BLaER1 treated with 17β-estradiol and CSF1 and Interleukin-3, amounts not matched to agents 10 nM and 100 nM (cell line): ENCODE results near the gene POU6F2.

Experiments used
- H3K27ac ChIP-seq, 11 experiments: shearing (Covaris generic); formaldehyde crosslinking; 2 replicates each; pipeline ENCODE4 v1.8.1; 2022
- H3K27me3 ChIP-seq, 11 experiments: shearing (Covaris generic); formaldehyde crosslinking; 2 replicates each; pipeline ENCODE4 v1.8.1; 2022
- H3K36me3 ChIP-seq, 11 experiments: shearing (Covaris generic); formaldehyde crosslinking; 2 replicates each; pipeline ENCODE4 v1.8.1; 2022
- H3K4me1 ChIP-seq, 10 experiments: shearing (Covaris generic); formaldehyde crosslinking; 2 replicates each; pipeline ENCODE4 v1.8.1; 2022
- H3K4me2 ChIP-seq, 11 experiments: shearing (Covaris generic); formaldehyde crosslinking; 2 replicates each; pipeline ENCODE4 v1.8.1; 2022
- H3K4me3 ChIP-seq, 10 experiments: shearing (Covaris generic); formaldehyde crosslinking; 2 replicates each; pipeline ENCODE4 v1.8.1; 2022
- H3K9ac ChIP-seq, 11 experiments: shearing (Covaris generic); formaldehyde crosslinking; 2 replicates each; pipeline ENCODE4 v1.8.1; 2022
- H3K9me3 ChIP-seq, 11 experiments: shearing (Covaris generic); formaldehyde crosslinking; replicated peaks in 1 of 11; 2 replicates each; pipeline ENCODE4 v1.8.1; 2022
- H4K20me1 ChIP-seq, 11 experiments: shearing (Covaris generic); formaldehyde crosslinking; 2 replicates each; pipeline ENCODE4 v1.8.1; 2022
- Cebpa-rat ChIP-seq, 11 experiments: shearing (Covaris generic); IDR thresholded peaks; 2 replicates each; pipeline ENCODE4 v1.8.1; 2022

The POU6F2 gene

GRCh38 chr7:39016609-39017008, 38.9 kb downstream of the POU6F2 start:
- Histone ChIP-seq H3K36me3 (no peaks in the 10 kb centered on the region), H4K20me1 (no peaks in the 10 kb centered on the region), H3K9me3 (no peaks in the 10 kb centered on the region), H3K4me1 (no peaks in the 10 kb centered on the region), H3K27ac (no peak overlapping the region), H3K4me3 (no peak overlapping the region), H3K27me3 (no peaks in the 10 kb centered on the region), H3K9ac (no peak overlapping the region), H3K4me2 (no peak overlapping the region)
- TF ChIP-seq Cebpa-rat (IDR thresholded peaks at IDR 0.05): no peak

- Histone ChIP-seq H3K4me2 (no peak overlapping the region), H4K20me1 (no peaks in the 10 kb centered on the region), H3K9ac (no peak overlapping the region), H3K36me3 (no peaks in the 10 kb centered on the region), H3K27me3 (no peaks in the 10 kb centered on the region), H3K4me1 (no peaks in the 10 kb centered on the region), H3K27ac (no peak overlapping the region), H3K4me3 (no peak overlapping the region), H3K9me3 (peaks cover 0 to 4% (median 2%) of the 10 kb centered on the region in 11 experiments; a peak in 14 of 22 replicates)
- no peak for TF ChIP-seq Cebpa-rat (IDR thresholded peaks at IDR 0.05)
Measured at GRCh38 chr7:39017369-39017915, 39.7 kb downstream of the POU6F2 start.

- Histone ChIP-seq H3K27ac (no peak overlapping the region), H3K36me3 (no peaks in the 10 kb centered on the region), H3K4me3 (no peak overlapping the region), H3K4me1 (no peaks in the 10 kb centered on the region), H3K4me2 (no peak overlapping the region), H4K20me1 (no peaks in the 10 kb centered on the region), H3K9ac (no peak overlapping the region), H3K9me3 (peaks cover 12 to 17% (median 15%) of the 10 kb centered on the region in 11 experiments; a peak in 21 of 22 replicates), H3K27me3 (no peaks in the 10 kb centered on the region)
- no peak for TF ChIP-seq Cebpa-rat (IDR thresholded peaks at IDR 0.05)
Measured at GRCh38 chr7:39022796-39023195, 45.1 kb downstream of the POU6F2 start.

- Histone ChIP-seq H3K9me3 (peaks cover 10 to 13% (median 13%) of the 10 kb centered on the region in 11 experiments; a peak in 21 of 22 replicates), H4K20me1 (no peaks in the 10 kb centered on the region), H3K4me3 (no peak overlapping the region), H3K4me2 (no peak overlapping the region), H3K36me3 (no peaks in the 10 kb centered on the region), H3K27ac (no peak overlapping the region), H3K27me3 (no peaks in the 10 kb centered on the region), H3K4me1 (no peaks in the 10 kb centered on the region), H3K9ac (no peak overlapping the region)
- no peak for TF ChIP-seq Cebpa-rat (IDR thresholded peaks at IDR 0.05)
Measured at GRCh38 chr7:39027491-39027890, 49.8 kb downstream of the POU6F2 start.

DNA sequence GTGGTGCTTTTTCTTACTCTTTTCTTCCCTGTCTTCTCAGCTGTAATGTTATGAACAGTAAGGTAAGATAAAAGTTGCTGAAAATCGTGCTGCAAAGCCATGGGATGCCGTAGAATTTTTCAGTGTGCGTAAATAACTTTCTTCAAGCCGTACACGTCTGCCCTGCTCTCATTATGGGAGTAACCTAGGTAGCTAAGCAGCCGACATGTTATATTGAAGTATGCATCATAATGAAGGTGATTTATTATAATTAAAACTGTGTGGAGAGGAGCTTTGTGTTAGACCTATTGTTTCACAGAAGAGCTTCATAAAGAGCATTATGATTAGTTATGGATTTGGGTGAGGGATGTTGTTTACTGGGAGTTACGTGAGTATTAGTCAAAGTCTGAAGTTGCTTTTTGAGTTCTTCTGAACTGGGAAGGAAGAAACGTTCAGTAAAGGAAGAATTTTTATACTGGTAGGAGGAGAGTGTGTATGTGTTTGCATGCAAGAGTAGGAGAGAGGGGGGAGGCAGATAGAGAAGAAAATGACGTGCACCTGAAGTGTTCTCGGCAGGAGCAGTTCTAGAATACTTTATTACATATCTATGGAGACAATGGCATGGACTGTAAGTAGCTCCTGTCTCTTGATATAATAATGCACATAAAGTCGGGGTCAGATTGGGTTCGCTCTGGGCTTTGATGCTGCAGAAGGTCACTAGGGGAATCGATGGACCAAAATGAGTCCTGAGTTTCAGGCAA, 56.3 kb downstream of the POU6F2 start:
- no peak overlapping the region for H3K4me2 ChIP-seq
- no peak overlapping the region for H3K9ac ChIP-seq
- H4K20me1 ChIP-seq: no peaks in the 10 kb centered on the region
- no peaks in the 10 kb centered on the region for H3K4me1 ChIP-seq
- H3K9me3 ChIP-seq: no peaks in the 10 kb centered on the region
- H3K4me3 ChIP-seq: no peak overlapping the region
- no peaks in the 10 kb centered on the region for H3K27me3 ChIP-seq
- no peak for TF ChIP-seq Cebpa-rat (IDR thresholded peaks at IDR 0.05)
- H3K36me3 ChIP-seq: no peaks in the 10 kb centered on the region
- H3K27ac ChIP-seq: no peak overlapping the region

DNA sequence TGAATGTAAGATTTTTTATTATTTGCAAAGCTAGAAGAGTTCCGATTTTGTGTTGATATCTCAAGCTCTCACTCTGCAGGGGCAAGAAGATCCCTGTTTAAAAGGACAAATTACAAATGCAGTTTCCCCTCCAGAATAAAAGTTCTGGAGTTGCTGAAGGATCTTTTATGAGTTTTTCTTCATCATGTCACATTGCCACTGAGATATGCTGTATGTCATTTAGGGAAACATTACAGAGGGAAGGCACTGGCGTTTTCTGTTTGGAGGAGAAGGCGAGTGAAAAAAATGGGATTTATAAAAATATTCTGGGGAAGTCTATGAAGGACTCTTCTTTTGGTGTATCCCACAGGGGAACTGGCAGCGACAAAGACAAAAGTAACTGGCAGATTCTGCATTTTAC, 57.4 kb downstream of the POU6F2 start:
- Histone ChIP-seq H3K9ac (no peak overlapping the region), H3K9me3 (no peaks in the 10 kb centered on the region), H3K4me2 (no peak overlapping the region), H4K20me1 (no peaks in the 10 kb centered on the region), H3K4me3 (no peak overlapping the region), H3K4me1 (no peaks in the 10 kb centered on the region), H3K27ac (no peak overlapping the region), H3K36me3 (no peaks in the 10 kb centered on the region), H3K27me3 (no peaks in the 10 kb centered on the region)
- no peak for TF ChIP-seq Cebpa-rat (IDR thresholded peaks at IDR 0.05)

DNA sequence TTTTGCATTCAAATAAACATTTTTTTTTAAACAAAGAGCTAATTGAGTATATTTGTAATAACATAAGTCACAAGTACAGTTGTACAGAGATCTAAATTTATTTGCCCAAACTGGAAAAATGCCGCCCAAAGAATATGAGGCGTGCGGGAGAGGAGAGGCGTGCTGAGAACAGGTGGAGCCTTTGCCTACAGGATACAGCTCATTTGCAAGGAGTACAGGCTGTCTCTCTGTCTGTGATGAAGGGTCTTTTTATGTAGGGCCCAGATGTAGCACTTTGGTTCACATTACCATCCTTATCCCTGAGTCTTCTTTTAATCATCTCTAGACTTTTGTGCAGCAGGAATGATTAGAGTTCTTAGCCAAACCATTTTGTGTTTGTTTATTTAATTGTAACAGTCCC, 58.2 kb downstream of the POU6F2 start:
- H3K36me3 ChIP-seq: no peaks in the 10 kb centered on the region
- H3K9ac ChIP-seq: no peak overlapping the region
- TF ChIP-seq Cebpa-rat (IDR thresholded peaks at IDR 0.05): no peak
- H3K4me1 ChIP-seq: no peaks in the 10 kb centered on the region
- H3K27me3 ChIP-seq: no peaks in the 10 kb centered on the region
- H3K27ac ChIP-seq: no peak overlapping the region
- no peak overlapping the region for H3K4me2 ChIP-seq
- no peaks in the 10 kb centered on the region for H3K9me3 ChIP-seq
- H4K20me1 ChIP-seq: no peaks in the 10 kb centered on the region
- H3K4me3 ChIP-seq: no peak overlapping the region

GRCh38 chr7:39042670-39043069, 65.0 kb downstream of the POU6F2 start:
- H3K27ac ChIP-seq: no peak overlapping the region
- no peaks in the 10 kb centered on the region for H3K27me3 ChIP-seq
- TF ChIP-seq Cebpa-rat (IDR thresholded peaks at IDR 0.05): no peak
- no peaks in the 10 kb centered on the region for H4K20me1 ChIP-seq
- peaks cover 7 to 28% (median 21%) of the 10 kb centered on the region in 10 experiments for H3K4me1 ChIP-seq
- no peaks in the 10 kb centered on the region for H3K36me3 ChIP-seq
- H3K9ac ChIP-seq: no peak overlapping the region
- H3K4me3 ChIP-seq: no peak overlapping the region
- no peaks in the 10 kb centered on the region for H3K9me3 ChIP-seq
- no peak overlapping the region for H3K4me2 ChIP-seq

- no peak for TF ChIP-seq Cebpa-rat (IDR thresholded peaks at IDR 0.05)
Measured at GRCh38 chr7:39043531-39043930, 65.8 kb downstream of the POU6F2 start.

GRCh38 chr7:39044489-39044888, 66.8 kb downstream of the POU6F2 start:
- Histone ChIP-seq H3K9ac (no peak overlapping the region; a peak in 1 of 22 replicates), H3K4me2 (peak overlapping the region in 10 of 11 experiments; percentile 2 to 73 (median 56); a peak in 16 of 22 replicates), H3K27ac (no peak overlapping the region), H3K27me3 (no peaks in the 10 kb centered on the region), H3K36me3 (no peaks in the 10 kb centered on the region), H4K20me1 (no peaks in the 10 kb centered on the region), H3K9me3 (no peaks in the 10 kb centered on the region), H3K4me1 (peaks cover 7 to 28% (median 21%) of the 10 kb centered on the region in 10 experiments), H3K4me3 (no peak overlapping the region)
- no peak for TF ChIP-seq Cebpa-rat (IDR thresholded peaks at IDR 0.05)

More at GRCh38 chr7:39043531-39043930, 65.8 kb downstream of the POU6F2 start:
- Histone ChIP-seq H4K20me1 (no peaks in the 10 kb centered on the region), H3K4me1 (peaks cover 7 to 28% (median 21%) of the 10 kb centered on the region in 10 experiments), H3K4me2 (peak overlapping the region in 9 of 11 experiments; percentile 8 to 73 (median 57); a peak in 15 of 22 replicates), H3K9me3 (no peaks in the 10 kb centered on the region), H3K4me3 (no peak overlapping the region), H3K27ac (no peak overlapping the region), H3K27me3 (no peaks in the 10 kb centered on the region), H3K9ac (no peak overlapping the region), H3K36me3 (no peaks in the 10 kb centered on the region)
